Right lobe of liver (tissue), 6 donors: Measurements from ENCODE around the gene CHST15. TPM values are rescaled to one million over a fixed set of nuclear protein-coding genes. Genes with fewer than 3 reads are reported as not detected.

ENCODE experiments used
- ATAC-seq, 4 donors: fragments of 200-7000 bp; cut with Tn5 transposase; one replicate each; pipeline ENCODE4 v1.9.1; 2020; ENCODE audit warnings: mild to moderate bottlenecking in 4 of 4, moderate library complexity in 4 of 4
- DNase-seq, 3 donors: peaks; one replicate each; pipeline ENCODE4 v3.0.0-alpha.2; 2020
- H3K27ac ChIP-seq, 3 donors: fragments of 200-600 bp; one replicate each; pipeline ENCODE4 v1.8.0; 2022
- H3K27me3 ChIP-seq, 2 donors: fragments of 200-600 bp; one replicate each; pipeline ENCODE4 v1.8.0; 2022
- H3K36me3 ChIP-seq, 4 donors: fragments of 200-600 bp; sonication (generic) in 1 of 4; one replicate each; pipeline versions ENCODE4 v1.5.1 to v1.8.0; 2017 to 2022; ENCODE audit warnings: control low read depth in 1 of 4
- H3K4me1 ChIP-seq, 4 donors: fragments of 200-600 bp; sonication (generic) in 1 of 4; one replicate each; pipeline versions ENCODE4 v1.5.1 to v1.8.0; 2017 to 2022; ENCODE audit warnings: control low read depth in 1 of 4
- H3K4me3 ChIP-seq, 3 donors: fragments of 200-600 bp; one replicate each; pipeline ENCODE4 v1.8.0; 2022
- H3K9me3 ChIP-seq, 4 donors: fragments of 200-600 bp; sonication (generic) in 1 of 4; one replicate each; pipeline versions ENCODE4 v1.5.1 to v1.8.0; 2017 to 2022; ENCODE audit warnings: control low read depth in 1 of 4
- CTCF ChIP-seq, 4 donors: fragments of 200-600 bp in 3 of 4; fragments of 450-650 bp in 1 of 4; IDR thresholded peaks; one replicate each; pipeline versions ENCODE4 v1.5.1 to v1.8.0; 2016 to 2022; ENCODE audit warnings: antibody characterized with exemption in 4 of 4, mild to moderate bottlenecking in 2 of 4
- POLR2A ChIP-seq: fragments of 450-650 bp; IDR thresholded peaks from one replicate; pipeline ENCODE4 v1.6.1; 2017; ENCODE audit warnings: antibody characterized with exemption, mild to moderate bottlenecking
- WGBS: methylation state at CpG from one replicate; pipeline ENCODE4 v1.1.6; 2018; ENCODE audit warnings: low coverage, low lambda C conversion rate; ENCODE audit not compliant: insufficient coverage; ENCODE audit errors: missing lambda C conversion rate; 5-methylcytosine and 5-hydroxymethylcytosine counted together
- intact Hi-C, 2 donors: fragments of 100-400 bp; cut with DNase I; formaldehyde crosslinking; loops; one replicate each; pipeline versions ENCODE4 v1.11.2 to v1.14.1; 2022
- total RNA-seq, 6 experiments: library from RNA; depleted of rRNA in 2 of 6; stranded (reverse); fragments of >200 nt in 2 of 6; fragmentation: NEBNext Ultra II Directional in 3 of 6; extraction: Animal tissue kit (Norgen Biotek cat#: 25700) in 3 of 6; gene quantifications; one replicate each; pipeline versions ENCODE4 v1.1.0 to v1.2.4, GENCODE V29; 2016 to 2023
- donor health status: DM: no; HTN: yes; CAD: no.
- donor health status: DM: no; HTN: no; CAD: no.
- donor health status: DM: no; HTN: no; CAD: no.
- donor health status: DM: no; HTN: yes; CAD: no.
- donor health status: DM: no; HTN: yes; CAD: no.

Gene CHST15
- total RNA-seq, 6 experiments from 2014 or later = 9.2 to 25.8 (median 11.8) TPM

GRCh38 chr10:124127965-124128810 lies 34.8 kb upstream of the CHST15 start:
- Histone ChIP-seq H3K27ac (no peak overlapping the region), H3K4me1 (no peaks in the 10 kb centered on the region), H3K9me3 (no peaks in the 10 kb centered on the region), H3K27me3 (no peaks in the 10 kb centered on the region), H3K4me3 (no peak overlapping the region), H3K36me3 (no peaks in the 10 kb centered on the region)
- WGBS = 67% methylated on average over 1 of the region's 14 CpGs
- DNase-seq (no peak), ATAC-seq (no peak)
- no peak for TF ChIP-seq POLR2A
- no peak for TF ChIP-seq CTCF (IDR thresholded peaks at IDR 0.05)
- intact Hi-C loops = no loop called here

- Histone ChIP-seq H3K4me1 (no peaks in the 10 kb centered on the region), H3K27ac (no peak overlapping the region), H3K4me3 (no peak overlapping the region), H3K9me3 (no peaks in the 10 kb centered on the region), H3K36me3 (no peaks in the 10 kb centered on the region), H3K27me3 (no peaks in the 10 kb centered on the region)
- DNase-seq (no peak), ATAC-seq (no peak)
- intact Hi-C loops = no loop called here
- 71% methylated on average over 1 of the region's 9 CpGs for WGBS
- TF ChIP-seq POLR2A = no peak
- TF ChIP-seq CTCF (IDR thresholded peaks at IDR 0.05) = no peak
Measured at GRCh38 chr10:124127563-124127962, 34.2 kb upstream of the CHST15 start.

- H3K4me3 ChIP-seq = no peak overlapping the region
- intact Hi-C loops = no loop called here
- no peak overlapping the region for H3K27ac ChIP-seq
- ATAC-seq (peak in 1 of 4 donors; percentile 20), DNase-seq (no peak)
- H3K4me1 ChIP-seq = no peaks in the 10 kb centered on the region
- no peaks in the 10 kb centered on the region for H3K36me3 ChIP-seq
- no peaks in the 10 kb centered on the region for H3K27me3 ChIP-seq
- no peaks in the 10 kb centered on the region for H3K9me3 ChIP-seq
- WGBS = 67% methylated on average over 6 of the region's 9 CpGs
- TF ChIP-seq POLR2A (no peak), CTCF (IDR thresholded peaks at IDR 0.05) (no peak)
Measured at GRCh38 chr10:124126983-124127385, 33.6 kb upstream of the CHST15 start.

GRCh38 chr10:124126145-124126982 lies 33.0 kb upstream of the CHST15 start:
- Histone ChIP-seq H3K36me3 (no peaks in the 10 kb centered on the region), H3K4me3 (no peak overlapping the region), H3K9me3 (no peaks in the 10 kb centered on the region), H3K4me1 (no peaks in the 10 kb centered on the region), H3K27ac (no peak overlapping the region), H3K27me3 (no peaks in the 10 kb centered on the region)
- 56% methylated on average over 6 of the region's 11 CpGs for WGBS
- DNase-seq (no peak), ATAC-seq (peak in 3 of 4 donors; percentile 9 to 24 (median 20))
- intact Hi-C loops = no loop called here
- TF ChIP-seq POLR2A (no peak), CTCF (IDR thresholded peaks at IDR 0.05) (no peak)
